Type B pancreatic cell (in vitro differentiated cells): Measurements from ENCODE around the gene ACE2. TPM values are rescaled to one million over a fixed set of nuclear protein-coding genes. Genes with fewer than 3 reads are reported as not detected.

Experiments used
- DNase-seq: peaks from one replicate; pipeline ENCODE4 v3.0.0; 2021; ENCODE audit warnings: mixed read lengths; ENCODE audit not compliant: unreplicated experiment; ENCODE audit errors: extremely low spot score
- H3K27ac Mint-ChIP-seq: 2 replicates; pipeline ENCODE4 v1.8.0; 2021; ENCODE audit warnings: mild to moderate bottlenecking, mixed read lengths
- H3K27me3 Mint-ChIP-seq: 2 replicates; pipeline ENCODE4 v1.8.0; 2021; ENCODE audit warnings: mixed read lengths
- H3K36me3 Mint-ChIP-seq: 2 replicates; pipeline ENCODE4 v1.8.0; 2021; ENCODE audit warnings: mixed read lengths
- H3K4me1 Mint-ChIP-seq: one replicate; pipeline ENCODE4 v1.8.0; 2021; ENCODE audit warnings: mixed read lengths; ENCODE audit not compliant: unreplicated experiment
- H3K4me3 Mint-ChIP-seq: 2 replicates; pipeline ENCODE4 v1.8.0; 2021; ENCODE audit warnings: mild to moderate bottlenecking, mixed read lengths
- H3K9me3 Mint-ChIP-seq: 2 replicates; pipeline ENCODE4 v1.8.0; 2021; ENCODE audit warnings: mixed read lengths
- total RNA-seq: library from RNA; stranded (reverse); gene quantifications from 2 replicates; pipeline ENCODE4 v1.2.1, GENCODE V29; 2021; ENCODE audit warnings: low replicate concordance
- TF ChIP-seq, protein P1 (sequence below): fragments of 200-600 bp; sonication (generic); conservative IDR thresholded peaks from 2 replicates; pipeline ENCODE4 v1.5.0; 2021; ENCODE audit warnings: antibody characterized with exemption, mild to moderate bottlenecking

ACE2 gene
- total RNA-seq, 1 donor from 2014 or later: 22.6 TPM

DNA sequence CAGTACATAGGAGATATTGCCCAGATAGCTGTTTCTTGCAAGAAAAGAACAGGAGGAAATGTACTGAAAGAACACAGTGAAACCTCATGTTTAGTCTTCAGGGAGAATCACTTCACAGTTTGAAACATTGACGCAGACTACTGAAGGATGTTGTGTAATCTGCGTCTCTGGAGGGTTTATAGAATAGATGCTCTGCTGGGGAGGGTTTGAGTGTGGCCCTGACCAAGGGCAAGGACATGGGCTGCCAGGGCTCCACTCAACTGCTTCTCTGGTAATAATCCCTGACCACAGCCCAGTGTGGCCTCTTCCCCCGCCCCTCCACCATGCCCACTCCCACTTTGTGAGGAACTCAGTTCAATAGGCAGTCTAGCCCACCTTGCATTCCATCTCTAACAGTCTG, 15.8 kb upstream of the ACE2 start:
- no peak for DNase-seq
- Mint-ChIP-seq H3K4me1 (no peaks in the 10 kb centered on the region), H3K27ac (no peak overlapping the region), H3K9me3 (no peaks in the 10 kb centered on the region), H3K27me3 (no peaks in the 10 kb centered on the region), H3K4me3 (no peak overlapping the region), H3K36me3 (no peaks in the 10 kb centered on the region)
- TF ChIP-seq, protein P1, sequence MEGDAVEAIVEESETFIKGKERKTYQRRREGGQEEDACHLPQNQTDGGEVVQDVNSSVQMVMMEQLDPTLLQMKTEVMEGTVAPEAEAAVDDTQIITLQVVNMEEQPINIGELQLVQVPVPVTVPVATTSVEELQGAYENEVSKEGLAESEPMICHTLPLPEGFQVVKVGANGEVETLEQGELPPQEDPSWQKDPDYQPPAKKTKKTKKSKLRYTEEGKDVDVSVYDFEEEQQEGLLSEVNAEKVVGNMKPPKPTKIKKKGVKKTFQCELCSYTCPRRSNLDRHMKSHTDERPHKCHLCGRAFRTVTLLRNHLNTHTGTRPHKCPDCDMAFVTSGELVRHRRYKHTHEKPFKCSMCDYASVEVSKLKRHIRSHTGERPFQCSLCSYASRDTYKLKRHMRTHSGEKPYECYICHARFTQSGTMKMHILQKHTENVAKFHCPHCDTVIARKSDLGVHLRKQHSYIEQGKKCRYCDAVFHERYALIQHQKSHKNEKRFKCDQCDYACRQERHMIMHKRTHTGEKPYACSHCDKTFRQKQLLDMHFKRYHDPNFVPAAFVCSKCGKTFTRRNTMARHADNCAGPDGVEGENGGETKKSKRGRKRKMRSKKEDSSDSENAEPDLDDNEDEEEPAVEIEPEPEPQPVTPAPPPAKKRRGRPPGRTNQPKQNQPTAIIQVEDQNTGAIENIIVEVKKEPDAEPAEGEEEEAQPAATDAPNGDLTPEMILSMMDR: no peak

DNA sequence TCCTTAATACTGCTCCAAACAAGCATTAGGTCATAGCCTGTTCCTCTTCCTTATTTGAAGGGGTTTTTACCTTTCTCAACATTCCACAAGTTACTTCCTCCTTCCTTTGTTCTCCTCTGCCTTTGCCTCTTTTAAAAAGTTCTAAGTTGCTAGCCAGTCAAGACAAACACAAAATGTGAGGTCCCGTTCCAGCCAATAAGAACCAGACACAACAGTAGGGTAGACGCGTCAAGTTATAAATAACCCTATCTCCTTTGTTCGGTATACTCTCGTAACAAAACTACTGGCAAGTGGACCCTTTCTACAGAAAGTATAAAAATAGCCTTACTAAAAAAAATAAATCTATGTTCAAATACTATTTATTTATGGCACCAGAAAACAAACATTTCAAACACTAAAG, 6.3 kb upstream of the ACE2 start:
- H3K4me1 Mint-ChIP-seq: peaks cover 14% of the 10 kb centered on the region
- peak overlapping the region; percentile 76 for H3K27ac Mint-ChIP-seq
- no peaks in the 10 kb centered on the region for H3K27me3 Mint-ChIP-seq
- no peaks in the 10 kb centered on the region for H3K9me3 Mint-ChIP-seq
- TF ChIP-seq, protein P1: no peak
- no peak overlapping the region for H3K4me3 Mint-ChIP-seq
- DNase-seq: no peak
- no peaks in the 10 kb centered on the region for H3K36me3 Mint-ChIP-seq

DNA sequence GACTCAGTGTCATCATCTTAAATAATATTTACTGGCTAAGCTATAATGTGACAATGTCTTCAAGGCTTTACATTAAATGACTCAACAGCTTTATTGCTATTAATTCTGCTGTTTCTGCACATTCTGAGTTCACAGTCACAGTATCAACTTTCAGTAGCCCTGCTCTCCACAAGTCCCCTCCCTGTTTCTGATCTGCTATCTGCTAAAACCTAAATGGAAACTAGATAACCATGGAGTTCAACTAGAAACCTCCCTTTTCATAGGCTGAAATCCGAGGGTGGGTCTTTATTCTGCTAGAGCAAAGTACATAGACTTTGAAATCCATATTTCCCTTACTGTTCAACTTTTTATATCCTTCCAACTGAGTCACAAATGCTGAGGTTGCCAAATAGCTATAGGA, 5.4 kb upstream of the ACE2 start:
- H3K27me3 Mint-ChIP-seq: no peaks in the 10 kb centered on the region
- peak overlapping the region; percentile 53 for H3K27ac Mint-ChIP-seq
- H3K4me3 Mint-ChIP-seq: no peak overlapping the region
- peaks cover 18% of the 10 kb centered on the region for H3K4me1 Mint-ChIP-seq
- DNase-seq: no peak
- TF ChIP-seq, protein P1: no peak
- H3K9me3 Mint-ChIP-seq: peaks cover 5% of the 10 kb centered on the region
- peaks cover 4% of the 10 kb centered on the region for H3K36me3 Mint-ChIP-seq

DNA sequence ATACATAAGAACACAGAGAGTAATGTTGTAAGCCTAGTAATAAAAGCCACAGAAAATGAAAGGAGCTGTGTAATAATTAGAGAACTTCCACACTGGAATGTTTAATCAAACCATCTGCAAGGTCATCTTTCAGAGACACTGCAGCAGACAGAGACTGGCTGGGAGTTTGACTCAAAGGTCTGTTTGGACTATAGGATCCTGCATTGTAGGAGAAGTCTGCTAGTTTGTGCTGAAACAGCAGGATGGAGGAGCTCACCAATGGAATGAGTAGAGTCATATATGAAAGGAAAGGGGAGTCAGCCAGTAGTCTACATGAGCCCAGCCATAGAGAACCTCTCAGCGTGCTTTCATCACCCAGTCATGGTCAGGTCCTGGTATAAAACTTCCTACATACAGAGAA, 4.5 kb upstream of the ACE2 start:
- TF ChIP-seq, protein P1: no peak
- H3K27ac Mint-ChIP-seq: no peak overlapping the region
- H3K9me3 Mint-ChIP-seq: peaks cover 5% of the 10 kb centered on the region
- peaks cover 18% of the 10 kb centered on the region for H3K4me1 Mint-ChIP-seq
- H3K27me3 Mint-ChIP-seq: no peaks in the 10 kb centered on the region
- no peak overlapping the region for H3K4me3 Mint-ChIP-seq
- H3K36me3 Mint-ChIP-seq: peaks cover 4% of the 10 kb centered on the region
- no peak for DNase-seq

DNA sequence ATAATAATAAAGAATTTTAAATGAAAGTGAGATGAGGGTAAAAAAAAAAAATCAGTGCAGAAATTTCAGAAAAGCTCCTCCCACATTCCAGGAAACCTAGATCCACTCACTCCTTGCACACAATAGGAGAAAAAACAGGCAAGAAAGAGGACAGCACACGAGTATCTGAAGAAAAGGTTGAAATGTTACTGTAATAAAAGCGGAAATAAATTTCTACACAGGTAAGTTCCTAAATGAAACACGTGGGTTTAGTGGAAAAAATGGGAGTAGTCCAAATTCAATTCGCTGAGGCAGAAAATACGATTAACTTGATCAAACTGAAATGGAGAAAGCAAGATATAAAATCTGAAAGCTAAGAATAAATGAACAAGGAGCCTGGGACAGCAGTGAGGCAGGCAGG, 2.0 kb upstream of the ACE2 start:
- TF ChIP-seq, protein P1: no peak
- peaks cover 4% of the 10 kb centered on the region for H3K36me3 Mint-ChIP-seq
- peak overlapping the region; percentile 88 for H3K27ac Mint-ChIP-seq
- peaks cover 18% of the 10 kb centered on the region for H3K4me1 Mint-ChIP-seq
- peak overlapping the region; percentile 60 for H3K4me3 Mint-ChIP-seq
- H3K9me3 Mint-ChIP-seq: peaks cover 5% of the 10 kb centered on the region
- DNase-seq: no peak
- no peaks in the 10 kb centered on the region for H3K27me3 Mint-ChIP-seq

DNA sequence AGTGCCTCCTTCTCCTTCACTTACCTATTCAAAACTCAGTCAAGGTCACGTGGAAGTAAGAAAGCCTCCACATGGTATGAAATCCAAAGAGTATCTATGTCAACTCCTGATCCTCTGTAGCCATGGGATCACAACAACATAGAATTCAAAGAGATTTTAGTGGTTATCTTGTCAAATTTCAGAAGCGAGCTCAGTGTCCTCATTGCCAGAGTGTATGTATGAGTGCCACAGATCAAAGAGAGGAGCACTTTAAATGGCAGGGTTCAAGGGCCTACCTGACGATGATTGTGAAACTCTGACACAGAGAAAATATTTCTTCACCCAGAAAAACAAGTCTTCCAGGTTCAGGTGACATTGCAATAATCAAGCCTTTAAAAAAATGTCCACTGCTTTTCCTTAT, 1.2 kb upstream of the ACE2 start:
- no peak for DNase-seq
- H3K27ac Mint-ChIP-seq: peak overlapping the region; percentile 88
- H3K9me3 Mint-ChIP-seq: peaks cover 5% of the 10 kb centered on the region
- no peaks in the 10 kb centered on the region for H3K27me3 Mint-ChIP-seq
- peaks cover 4% of the 10 kb centered on the region for H3K36me3 Mint-ChIP-seq
- TF ChIP-seq, protein P1: no peak
- peaks cover 18% of the 10 kb centered on the region for H3K4me1 Mint-ChIP-seq
- peak overlapping the region; percentile 68 for H3K4me3 Mint-ChIP-seq
